Heart left ventricle (tissue), 16 donors: ENCODE data around the gene SIX2. TPM values are rescaled to one million over a fixed set of nuclear protein-coding genes. Genes with fewer than 3 reads are reported as not detected.

Source experiments
- ATAC-seq, 4 donors: fragments of 200-7000 bp; cut with Tn5 transposase; one replicate each; pipeline ENCODE4 v1.9.1; 2020 to 2022; ENCODE audit warnings: moderate library complexity in 4 of 4, mild to moderate bottlenecking in 3 of 4, moderate number of reproducible peaks in 1 of 4
- DNase-seq, 5 donors: peaks; one replicate each; pipeline ENCODE4 v3.0.0-alpha.2; 2020
- H3K27ac ChIP-seq, 12 donors: fragments of 200-600 bp; sonication (generic) in 4 of 12; one replicate each; pipeline versions ENCODE4 v1.5.0 to v1.8.0; 2016 to 2022; ENCODE audit warnings: mild to moderate bottlenecking in 2 of 12
- H3K27me3 ChIP-seq, 9 donors: fragments of 200-600 bp; sonication (generic) in 2 of 9; one replicate each; pipeline versions ENCODE4 v1.5.1 to v1.8.0; 2016 to 2022; ENCODE audit warnings: mild to moderate bottlenecking in 3 of 9
- H3K36me3 ChIP-seq, 9 donors: fragments of 200-600 bp; sonication (generic) in 2 of 9; one replicate each; pipeline versions ENCODE4 v1.5.0 to v1.8.0; 2018 to 2022; ENCODE audit warnings: mild to moderate bottlenecking in 2 of 9
- H3K4me1 ChIP-seq, 12 donors: fragments of 200-600 bp; sonication (generic) in 4 of 12; one replicate each; pipeline versions ENCODE4 v1.5.0 to v1.8.0; 2016 to 2022; ENCODE audit warnings: mild to moderate bottlenecking in 3 of 12
- H3K4me3 ChIP-seq, 12 donors: fragments of 200-600 bp; sonication (generic) in 4 of 12; one replicate each; pipeline versions ENCODE4 v1.5.0 to v1.8.0; 2017 to 2022; ENCODE audit warnings: mild to moderate bottlenecking in 9 of 12, moderate library complexity in 4 of 12
- H3K9me3 ChIP-seq, 12 donors: fragments of 200-600 bp; sonication (generic) in 4 of 12; one replicate each; pipeline versions ENCODE4 v1.5.0 to v1.8.0; 2016 to 2022; ENCODE audit warnings: mild to moderate bottlenecking in 1 of 12
- CTCF ChIP-seq, 12 donors: fragments of 200-600 bp; sonication (generic) in 4 of 12; IDR thresholded peaks; one replicate each; pipeline versions ENCODE4 v1.5.0 to v1.8.0; 2018 to 2022; ENCODE audit warnings: antibody characterized with exemption in 12 of 12, mild to moderate bottlenecking in 5 of 12
- POLR2A ChIP-seq, 2 donors: fragments of 450-650 bp; IDR thresholded peaks; one replicate each; pipeline ENCODE4 v1.6.1; 2017; ENCODE audit warnings: antibody characterized with exemption in 2 of 2, mild to moderate bottlenecking in 2 of 2, moderate library complexity in 2 of 2
- WGBS, 4 donors: extraction: QIAGEN DNeasy Blood & Tissue Kit in 2 of 4; methylation state at CpG; one replicate each; pipeline versions ENCODE4 v1.1.5 to v1.1.7; 2013 to 2018; 5-methylcytosine and 5-hydroxymethylcytosine counted together
- intact Hi-C, 10 donors: fragments of 100-400 bp; cut with DNase I; formaldehyde crosslinking; loops; one replicate each; pipeline versions ENCODE4 v1.11.1 to v1.14.2; 2022
- polyA plus RNA-seq, 2 donors: library from polyadenylated mRNA; stranded (reverse); fragments of 200-250 nt; gene quantifications; one replicate each; pipeline ENCODE4 v1.2.3, GENCODE V29; 2013
- total RNA-seq, 9 donors: library from RNA; depleted of rRNA in 2 of 9; stranded (reverse); fragments of >200 nt in 2 of 9; fragmentation: NEBNext Ultra II Directional in 3 of 9; extraction: Animal tissue kit (Norgen Biotek cat#: 25700) in 3 of 9; gene quantifications; one replicate each; pipeline versions ENCODE4 v1.1.0 to v1.2.4, GENCODE V29; 2016 to 2023
- donor health status: ischemic (EF 13 %, LVEDD 7.1; RV severe dilation, severe dysfunction).
- donor health status: healthy with polysubstance abuse.
- donor health status: DM: no; HTN: yes; CAD: no.
- donor health status: DM: no; HTN: no; CAD: no.
- donor health status: ischemic (EF 25% LVEDD 6.9; RV normal size, moderate dysfunction).
- donor health status: ischemic (EF 25% LVEDD 5.7; RV mildly dilated, moderate dysfunction).
- donor health status: healthy.
- donor health status: DM: yes; HTN: yes; CAD: no.
- donor health status: ischemic (EF 35%, LVEDD 5.7; RV mildly dilated, moderate dysfunction).
- donor health status: nonischemic (EF 11% LVEDD 7.7; RV severe dilation, severe dysfunction).
- donor health status: DM: yes; HTN: yes; CAD: no.
- donor health status: PGD.
- donor health status: ischemic (EF 29% LVEDD 5.4; RV normal size, mild dysfunction).
- donor health status: nonischemic (EF 23%, LVEDD 6.1; RV moderate dilation, normal function).

Gene SIX2
- total and polyA plus RNA-seq, 11 donors, result 0.32 to 2.0 (median 0.99) TPM

GRCh38 chr2:45000921-45001868, 8.1 kb downstream of the SIX2 start:
- WGBS, 4 donors, result 7 to 12% (median 9%) methylated on average over 46 to 61 of the region's 61 CpGs
- Histone ChIP-seq H3K4me3 (peak overlapping the region in 11 of 12 donors; percentile 2 to 44 (median 37)), H3K9me3 (no peaks in the 10 kb centered on the region), H3K4me1 (peaks cover 0 to 44% (median 21%) of the 10 kb centered on the region in 12 donors), H3K36me3 (no peaks in the 10 kb centered on the region), H3K27ac (peak overlapping the region in 2 of 12 donors; percentile 14 to 41), H3K27me3 (peaks cover 56 to 100% (median 90%) of the 10 kb centered on the region in 9 donors)
- no peak for TF ChIP-seq POLR2A (IDR thresholded peaks at IDR 0.05)
- TF ChIP-seq CTCF (IDR thresholded peaks at IDR 0.05), result no peak
- intact Hi-C loops, result no loop called here
- ATAC-seq (peak in 3 of 4 donors; percentile 33 to 38 (median 38)), DNase-seq (peak in 1 of 5 donors; percentile 34)

GRCh38 chr2:45000341-45000901, 8.8 kb downstream of the SIX2 start:
- Histone ChIP-seq H3K27me3 (peaks cover 49 to 100% (median 82%) of the 10 kb centered on the region in 9 donors), H3K9me3 (no peaks in the 10 kb centered on the region), H3K36me3 (no peaks in the 10 kb centered on the region), H3K4me1 (peaks cover 0 to 40% (median 21%) of the 10 kb centered on the region in 12 donors), H3K4me3 (peak overlapping the region in 9 of 12 donors; percentile 2 to 44 (median 37)), H3K27ac (peak overlapping the region in 1 of 12 donors; percentile 41)
- intact Hi-C loops, result no loop called here
- DNase-seq (peak in 1 of 5 donors; percentile 41), ATAC-seq (peak in 3 of 4 donors; percentile 19 to 62 (median 25))
- TF ChIP-seq CTCF (IDR thresholded peaks at IDR 0.05), result no peak
- TF ChIP-seq POLR2A (IDR thresholded peaks at IDR 0.05), result no peak
- WGBS, 4 donors, result 16 to 25% (median 21%) methylated on average over 23 to 36 of the region's 36 CpGs

GRCh38 chr2:44999540-44999939, 9.7 kb downstream of the SIX2 start:
- Histone ChIP-seq H3K4me1 (peaks cover 0 to 31% (median 18%) of the 10 kb centered on the region in 12 donors), H3K4me3 (no peak overlapping the region), H3K36me3 (no peaks in the 10 kb centered on the region), H3K27ac (no peak overlapping the region), H3K27me3 (peaks cover 44 to 100% (median 74%) of the 10 kb centered on the region in 9 donors), H3K9me3 (no peaks in the 10 kb centered on the region)
- TF ChIP-seq CTCF (IDR thresholded peaks at IDR 0.05), result no peak
- DNase-seq, result no peak
- 66 to 79% (median 68%) methylated on average over 10 of the region's 10 CpGs for WGBS, 4 donors
- intact Hi-C loops, result no loop called here
- no peak for ATAC-seq

GRCh38 chr2:44997963-44998362, 11.3 kb downstream of the SIX2 start:
- Histone ChIP-seq H3K4me1 (peaks cover 0 to 22% (median 9%) of the 10 kb centered on the region in 12 donors), H3K27ac (no peak overlapping the region), H3K9me3 (no peaks in the 10 kb centered on the region), H3K27me3 (peaks cover 37 to 100% (median 59%) of the 10 kb centered on the region in 9 donors), H3K36me3 (no peaks in the 10 kb centered on the region), H3K4me3 (no peak overlapping the region)
- intact Hi-C loops, result no loop called here
- ATAC-seq, result no peak
- WGBS, 4 donors, result 87 to 100% (median 88%) methylated on average over 1 of the region's 1 CpG
- DNase-seq, result no peak
- TF ChIP-seq CTCF (IDR thresholded peaks at IDR 0.05) (no peak), POLR2A (IDR thresholded peaks at IDR 0.05) (no peak)
